GM06990 (cell line): ENCODE results near the gene RPRML.
"Not testable (repeated sequence)": the region's sequence is repeated elsewhere in the genome, so short reads cannot be mapped to it uniquely, and the experiment has no call there.

Source experiments
- DNase-seq: peaks from one replicate; pipeline ENCODE4 v3.0.0-alpha.2; 2011; ENCODE audit not compliant: insufficient read length; ENCODE audit errors: extremely low read depth
- H3K27me3 ChIP-seq: replicated peaks from 2 replicates; pipeline ENCODE4 v1.6.0; 2011; ENCODE audit warnings: low read length; ENCODE audit not compliant: control insufficient read depth, insufficient read depth
- H3K36me3 ChIP-seq: 2 replicates; pipeline ENCODE4 v1.5.1; 2011; ENCODE audit warnings: low read length; ENCODE audit not compliant: control insufficient read depth, insufficient read depth
- H3K4me3 ChIP-seq: replicated peaks from 2 replicates; pipeline ENCODE4 v1.5.1; 2011; ENCODE audit warnings: low read depth, mild to moderate bottlenecking, control low read depth, low read length
- CTCF ChIP-seq: IDR thresholded peaks from 2 replicates; pipeline ENCODE4 v1.5.1; 2011; ENCODE audit warnings: low read length, control low read depth, mild to moderate bottlenecking, inconsistent platforms; ENCODE audit not compliant: insufficient read depth, poor library complexity, severe bottlenecking

RPRML gene

DNA sequence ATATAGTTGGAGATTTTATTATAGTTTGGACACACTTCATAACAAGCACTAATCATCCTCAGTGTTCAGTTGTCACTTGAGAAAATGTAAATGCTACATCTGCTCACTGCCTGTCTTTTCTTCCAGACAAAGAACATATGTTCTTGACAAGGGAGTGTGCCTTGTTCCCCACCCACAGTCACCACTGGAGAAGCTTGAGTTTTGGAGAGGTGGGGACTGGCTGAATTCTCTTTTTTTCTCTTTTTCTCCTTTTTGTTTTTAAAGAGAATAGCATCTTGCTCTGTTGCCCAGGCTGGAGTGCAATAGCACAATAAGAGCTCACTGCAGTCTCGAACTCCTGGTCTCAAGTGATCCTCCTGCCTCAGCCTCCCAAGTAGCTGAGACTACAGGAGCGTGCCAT lies 15.5 kb downstream of the RPRML start:
- TF ChIP-seq CTCF = no peak
- Histone ChIP-seq H3K4me3 (no peak overlapping the region), H3K36me3 (no peaks in the 10 kb centered on the region), H3K27me3 (peaks cover 2% of the 10 kb centered on the region; the same call in 1 of the 2 replicates)
- DNase-seq = no peak

DNA sequence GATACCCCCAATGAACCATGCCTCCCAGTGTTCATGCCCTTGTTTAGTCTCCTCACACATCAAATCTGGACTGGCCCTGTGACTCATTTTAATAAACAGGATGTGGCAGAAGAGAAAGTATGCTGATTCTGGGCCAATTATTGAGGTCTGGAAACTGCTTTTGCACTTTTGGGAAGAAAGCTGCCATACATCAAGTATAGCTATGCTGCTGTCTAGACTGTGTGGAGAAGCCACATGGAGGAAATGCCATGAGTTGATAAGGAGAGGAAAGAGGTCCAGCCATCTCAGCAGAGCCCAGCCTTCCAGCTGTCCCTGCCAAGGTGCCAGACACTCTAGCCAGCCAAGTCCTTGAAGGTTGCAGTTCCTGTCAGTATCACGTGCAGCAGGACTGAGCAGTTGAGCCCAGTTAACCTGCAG lies 16.7 kb downstream of the RPRML start:
- DNase-seq = no peak
- H3K4me3 ChIP-seq = no peak overlapping the region
- H3K27me3 ChIP-seq = peaks cover 4% of the 10 kb centered on the region; the same call in 1 of the 2 replicates
- no peak for TF ChIP-seq CTCF
- H3K36me3 ChIP-seq = no peaks in the 10 kb centered on the region

- TF ChIP-seq CTCF = no peak
- H3K36me3 ChIP-seq = no peaks in the 10 kb centered on the region
- no peak for DNase-seq
- H3K27me3 ChIP-seq = peaks cover 2% of the 10 kb centered on the region; the same call in 1 of the 2 replicates
- no peak overlapping the region for H3K4me3 ChIP-seq
Observed at GRCh38 chr17:46960152-46960551, 18.9 kb downstream of the RPRML start.

DNA sequence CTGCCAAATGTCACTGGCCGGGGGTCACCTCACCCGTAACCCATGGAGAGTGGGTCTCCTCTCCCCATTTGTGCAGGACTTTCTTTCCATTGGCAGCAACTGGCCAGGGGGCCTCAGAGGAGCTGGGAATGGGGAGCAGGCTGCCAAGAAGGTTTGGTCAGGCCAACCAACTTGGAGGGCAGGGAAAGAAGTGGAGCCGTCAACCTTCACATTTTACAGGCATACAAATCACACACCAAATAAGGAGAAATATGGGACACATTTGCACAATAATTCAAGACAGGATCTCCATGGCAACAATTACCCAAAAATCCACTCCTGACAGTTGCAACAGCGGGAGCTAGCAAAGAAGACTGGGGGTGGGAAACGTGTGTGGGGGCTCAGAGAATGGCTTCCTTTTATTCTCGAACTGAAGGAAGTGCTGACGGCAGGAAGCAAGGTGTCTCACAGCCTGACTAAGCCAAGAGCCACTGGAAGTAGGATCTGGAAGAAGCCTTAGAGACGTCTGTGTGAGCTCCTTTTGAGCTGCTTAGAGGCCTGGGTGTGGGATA lies 20.9 kb downstream of the RPRML start:
- peaks cover 2% of the 10 kb centered on the region; the same call in 1 of the 2 replicates for H3K27me3 ChIP-seq
- no peak overlapping the region for H3K4me3 ChIP-seq
- H3K36me3 ChIP-seq = no peaks in the 10 kb centered on the region
- TF ChIP-seq CTCF = no peak
- DNase-seq = no peak

DNA sequence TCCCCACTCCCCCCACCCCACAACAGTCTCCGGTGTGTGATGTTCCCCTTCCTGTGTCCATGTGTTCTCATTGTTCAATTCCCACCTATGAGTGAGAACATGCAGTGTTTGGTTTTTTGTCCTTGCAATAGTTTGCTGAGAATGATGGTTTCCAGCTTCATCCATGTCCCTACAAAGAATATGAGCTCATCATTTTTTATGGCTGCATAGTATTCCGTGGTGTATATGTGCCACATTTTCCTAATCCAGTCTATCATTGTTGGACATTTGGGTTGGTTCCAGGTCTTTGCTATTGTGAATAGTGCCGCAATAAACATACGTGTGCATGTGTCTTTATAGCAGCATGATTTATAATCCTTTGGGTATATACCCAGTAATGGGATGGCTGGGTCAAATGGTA lies 25.9 kb downstream of the RPRML start:
- not testable (repeated sequence) for H3K27me3 ChIP-seq, DNase-seq

GRCh38 chr17:46952115-46952514 lies 26.9 kb downstream of the RPRML start:
- H3K27me3 ChIP-seq = peaks cover 1% of the 10 kb centered on the region; the same call in 1 of the 2 replicates
- H3K4me3 ChIP-seq = no peak overlapping the region
- TF ChIP-seq CTCF = no peak
- H3K36me3 ChIP-seq = no peaks in the 10 kb centered on the region
- DNase-seq = no peak

More for the DNA sequence above, 25.9 kb downstream of the RPRML start:
- not testable (repeated sequence) for H3K4me3 ChIP-seq, H3K36me3 ChIP-seq
